Breast epithelium (tissue), 4 donors: ENCODE results near the gene PSD4. TPM values are rescaled to one million over a fixed set of nuclear protein-coding genes. Genes with fewer than 3 reads are reported as not detected.

Experiments
- DNase-seq, 2 donors: peaks; one replicate each; pipeline ENCODE4 v3.0.0-alpha.2; 2019; ENCODE audit warnings: low spot score in 2 of 2
- H3K27ac ChIP-seq, 2 donors: fragments of 200-600 bp; sonication (generic) in 1 of 2; one replicate each; pipeline ENCODE4 v1.5.1; 2016 to 2019; ENCODE audit warnings: mild to moderate bottlenecking in 1 of 2
- H3K27me3 ChIP-seq, 2 donors: fragments of 200-600 bp; sonication (generic) in 1 of 2; one replicate each; pipeline versions ENCODE4 v1.5.1 to v1.6.0; 2017 to 2019; ENCODE audit warnings: control low read depth in 1 of 2, mild to moderate bottlenecking in 1 of 2
- H3K36me3 ChIP-seq: fragments of 200-600 bp; one replicate; pipeline ENCODE4 v1.5.1; 2019
- H3K4me1 ChIP-seq, 2 donors: fragments of 200-600 bp; sonication (generic); one replicate each; pipeline ENCODE4 v1.5.1; 2016 to 2019; ENCODE audit warnings: control low read depth in 1 of 2
- H3K4me3 ChIP-seq, 3 donors: fragments of 200-600 bp; sonication (generic); 1 replicate in 2 of 3; 2 replicates in 1 of 3; pipeline ENCODE4 v1.5.1; 2016 to 2019; ENCODE audit warnings: mild to moderate bottlenecking in 3 of 3, moderate library complexity in 2 of 3
- H3K9me3 ChIP-seq, 2 donors: fragments of 200-600 bp; sonication (generic) in 1 of 2; one replicate each; pipeline ENCODE4 v1.5.1; 2016 to 2019; ENCODE audit warnings: control low read depth in 1 of 2
- POLR2A ChIP-seq: fragments of 450-650 bp; IDR thresholded peaks from one replicate; pipeline ENCODE4 v1.6.1; 2016; ENCODE audit warnings: antibody characterized with exemption, mild to moderate bottlenecking, moderate library complexity
- POLR2AphosphoS5 ChIP-seq, 3 donors: sonication (generic); formaldehyde crosslinking; IDR thresholded peaks; one replicate each; pipeline ENCODE4 v1.6.1; 2017; ENCODE audit warnings: antibody characterized with exemption in 3 of 3
- intact Hi-C: fragments of 100-400 bp; cut with DNase I; formaldehyde crosslinking; loops from one replicate; pipeline ENCODE4 v1.15.1; 2023; ENCODE audit warnings: low total_unique reads
- total RNA-seq, 3 donors: library from RNA; depleted of rRNA; stranded (reverse); fragments of >200 nt; gene quantifications; one replicate each; pipeline ENCODE4 v1.1.0, GENCODE V29; 2016
- TF ChIP-seq, protein P1 (sequence below), 3 donors: fragments of 450-650 bp; IDR thresholded peaks; one replicate each; pipeline ENCODE4 v1.5.1; 2016 to 2017; ENCODE audit warnings: antibody characterized with exemption in 3 of 3, mild to moderate bottlenecking in 3 of 3, moderate library complexity in 3 of 3

Gene PSD4
- total RNA-seq, 3 donors from 2014 or later = 4.3 to 61.2 (median 40.3) TPM

DNA sequence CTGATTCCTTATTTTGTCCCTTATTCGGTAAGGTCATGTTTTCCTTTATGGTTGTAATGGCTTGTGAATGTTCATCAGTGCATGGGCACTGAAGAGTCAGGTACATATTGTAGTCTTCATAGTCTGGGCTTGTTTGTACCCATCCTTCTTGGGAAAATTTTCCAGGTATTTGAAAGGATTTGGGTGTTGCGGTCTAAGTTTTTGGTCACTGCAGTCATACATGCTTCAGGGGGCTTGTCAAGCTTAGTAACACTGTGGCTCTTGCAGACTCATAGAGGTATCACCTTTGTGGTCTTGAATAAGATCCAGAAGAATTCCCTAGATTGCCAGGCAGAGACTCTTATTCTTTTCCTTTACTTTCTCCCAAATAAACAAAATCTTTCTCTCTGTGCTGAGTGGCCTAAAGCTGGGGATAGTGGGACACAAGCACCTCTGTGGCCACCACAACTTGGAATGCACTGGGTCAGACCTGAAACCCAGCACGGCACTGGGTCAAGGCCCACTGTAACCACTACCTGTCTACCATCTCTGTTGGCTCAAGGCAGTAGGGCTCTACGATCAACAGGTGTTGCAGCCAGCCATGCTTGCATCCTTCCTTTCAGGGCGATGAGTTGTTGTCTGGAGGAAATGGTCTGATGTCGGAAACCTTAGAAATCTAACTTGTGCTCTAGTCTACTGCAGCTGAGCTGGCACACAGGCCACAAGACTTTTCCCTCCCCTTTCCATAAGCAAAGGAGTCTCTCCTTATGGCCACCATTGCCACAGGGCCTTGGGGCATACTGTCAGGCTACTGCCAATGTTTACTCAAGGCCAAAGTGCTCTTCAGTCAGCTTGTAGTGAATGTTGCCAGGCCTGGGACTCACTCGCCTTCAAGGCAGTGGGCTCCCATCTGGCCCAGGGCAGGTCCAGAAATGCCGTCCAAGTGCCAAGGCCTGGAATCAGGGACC, 24.9 kb upstream of the PSD4 start:
- Histone ChIP-seq H3K9me3 (no peaks in the 10 kb centered on the region), H3K4me3 (no peak overlapping the region), H3K36me3 (no peaks in the 10 kb centered on the region), H3K27me3 (no peaks in the 10 kb centered on the region), H3K27ac (no peak overlapping the region), H3K4me1 (no peaks in the 10 kb centered on the region)
- no peak for DNase-seq
- intact Hi-C loops = no loop called here
- TF ChIP-seq POLR2AphosphoS5 (IDR thresholded peaks at IDR 0.05) = no peak
- TF ChIP-seq, protein P1, sequence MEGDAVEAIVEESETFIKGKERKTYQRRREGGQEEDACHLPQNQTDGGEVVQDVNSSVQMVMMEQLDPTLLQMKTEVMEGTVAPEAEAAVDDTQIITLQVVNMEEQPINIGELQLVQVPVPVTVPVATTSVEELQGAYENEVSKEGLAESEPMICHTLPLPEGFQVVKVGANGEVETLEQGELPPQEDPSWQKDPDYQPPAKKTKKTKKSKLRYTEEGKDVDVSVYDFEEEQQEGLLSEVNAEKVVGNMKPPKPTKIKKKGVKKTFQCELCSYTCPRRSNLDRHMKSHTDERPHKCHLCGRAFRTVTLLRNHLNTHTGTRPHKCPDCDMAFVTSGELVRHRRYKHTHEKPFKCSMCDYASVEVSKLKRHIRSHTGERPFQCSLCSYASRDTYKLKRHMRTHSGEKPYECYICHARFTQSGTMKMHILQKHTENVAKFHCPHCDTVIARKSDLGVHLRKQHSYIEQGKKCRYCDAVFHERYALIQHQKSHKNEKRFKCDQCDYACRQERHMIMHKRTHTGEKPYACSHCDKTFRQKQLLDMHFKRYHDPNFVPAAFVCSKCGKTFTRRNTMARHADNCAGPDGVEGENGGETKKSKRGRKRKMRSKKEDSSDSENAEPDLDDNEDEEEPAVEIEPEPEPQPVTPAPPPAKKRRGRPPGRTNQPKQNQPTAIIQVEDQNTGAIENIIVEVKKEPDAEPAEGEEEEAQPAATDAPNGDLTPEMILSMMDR (IDR thresholded peaks at IDR 0.05) = no peak
- no peak for TF ChIP-seq POLR2A

DNA sequence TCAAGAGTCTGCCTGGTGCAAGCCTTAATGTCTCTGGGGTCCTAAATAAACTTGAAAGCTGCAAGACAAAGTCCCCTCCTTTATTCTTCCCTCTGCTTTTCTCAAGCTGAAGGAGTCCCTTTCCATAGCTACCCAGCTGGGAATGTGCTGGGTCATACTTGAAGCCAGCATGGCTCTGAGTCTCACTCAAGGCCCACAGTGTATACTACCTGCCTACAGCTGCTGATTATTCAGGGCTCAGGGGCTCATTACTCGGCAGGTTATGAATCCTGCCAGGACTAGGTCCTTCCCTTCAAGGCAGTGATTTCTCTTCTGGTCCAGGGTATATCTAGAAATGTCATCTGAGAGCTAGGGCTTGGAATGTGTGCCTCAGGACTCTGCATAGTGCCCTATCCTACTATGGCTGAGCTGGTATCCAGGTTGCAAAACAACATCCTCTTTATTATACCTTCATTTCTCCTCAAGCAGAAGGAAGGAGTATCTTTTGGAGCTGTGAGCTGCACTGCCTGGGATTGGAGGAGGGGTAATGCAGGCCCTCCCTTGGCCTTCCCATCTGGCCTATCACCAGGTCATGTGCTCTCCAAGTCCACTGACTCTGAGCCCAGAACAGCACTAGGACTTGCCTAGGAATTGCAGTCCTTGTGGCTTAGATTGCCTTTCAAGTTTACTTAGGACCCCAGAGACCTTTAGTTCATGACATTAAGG, 24.1 kb upstream of the PSD4 start:
- no peak for DNase-seq
- no peaks in the 10 kb centered on the region for H3K36me3 ChIP-seq
- no peak overlapping the region for H3K4me3 ChIP-seq
- no peak for TF ChIP-seq POLR2A
- TF ChIP-seq, protein P1 (IDR thresholded peaks at IDR 0.05) = no peak
- no peak for TF ChIP-seq POLR2AphosphoS5 (IDR thresholded peaks at IDR 0.05)
- H3K27me3 ChIP-seq = no peaks in the 10 kb centered on the region
- intact Hi-C loops = no loop called here
- no peaks in the 10 kb centered on the region for H3K4me1 ChIP-seq
- H3K9me3 ChIP-seq = no peaks in the 10 kb centered on the region
- H3K27ac ChIP-seq = no peak overlapping the region

DNA sequence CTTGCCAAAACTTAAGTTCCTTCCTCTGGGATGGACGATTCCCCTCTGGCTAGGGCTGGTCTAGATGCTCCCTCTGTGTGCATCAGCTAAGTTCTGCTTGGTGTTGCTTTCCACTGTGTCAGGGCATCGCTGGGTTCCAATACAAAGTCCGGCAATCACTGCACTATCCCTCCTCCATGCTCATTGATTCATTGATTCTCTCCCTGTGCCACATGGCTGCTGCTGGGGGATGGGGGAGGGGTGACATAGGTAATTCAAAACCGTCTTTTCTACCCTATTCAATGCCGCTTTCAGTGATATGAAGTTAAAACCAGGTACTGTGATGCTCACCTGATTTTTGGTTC, 23.5 kb upstream of the PSD4 start:
- intact Hi-C loops = no loop called here
- Histone ChIP-seq H3K9me3 (no peaks in the 10 kb centered on the region), H3K36me3 (no peaks in the 10 kb centered on the region), H3K4me1 (no peaks in the 10 kb centered on the region), H3K27ac (no peak overlapping the region), H3K27me3 (no peaks in the 10 kb centered on the region), H3K4me3 (no peak overlapping the region)
- DNase-seq = no peak
- TF ChIP-seq POLR2A (no peak), POLR2AphosphoS5 (IDR thresholded peaks at IDR 0.05) (no peak)
- TF ChIP-seq, protein P1 (IDR thresholded peaks at IDR 0.05) = no peak

DNA sequence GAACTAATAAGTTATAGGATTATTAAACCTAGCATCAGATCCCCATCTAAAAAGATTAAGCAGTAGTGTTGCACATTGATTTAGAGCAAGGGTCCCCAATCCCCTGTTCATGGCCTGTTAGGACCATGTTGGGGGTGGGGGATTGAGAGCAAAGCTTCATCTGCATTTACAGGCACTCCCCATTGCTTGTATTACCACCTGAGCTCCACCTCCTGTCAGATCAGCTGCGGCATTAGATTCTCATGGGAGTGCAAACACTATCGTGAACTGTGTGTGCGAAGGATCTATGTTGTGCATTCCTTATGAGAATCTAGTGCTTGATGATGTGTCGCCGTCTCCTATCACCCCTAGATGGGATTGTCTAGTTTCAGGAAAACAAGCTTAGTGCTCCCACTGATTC, 18.4 kb upstream of the PSD4 start:
- Histone ChIP-seq H3K27ac (no peak overlapping the region), H3K4me1 (no peaks in the 10 kb centered on the region), H3K4me3 (no peak overlapping the region), H3K36me3 (no peaks in the 10 kb centered on the region), H3K9me3 (no peaks in the 10 kb centered on the region), H3K27me3 (no peaks in the 10 kb centered on the region)
- intact Hi-C loops = no loop called here
- TF ChIP-seq POLR2AphosphoS5 (IDR thresholded peaks at IDR 0.05) = no peak
- no peak for TF ChIP-seq POLR2A
- TF ChIP-seq, protein P1 (IDR thresholded peaks at IDR 0.05) = no peak
- DNase-seq = no peak
